Measurements from ENCODE around the gene NELFCD.

The NELFCD gene

DNA sequence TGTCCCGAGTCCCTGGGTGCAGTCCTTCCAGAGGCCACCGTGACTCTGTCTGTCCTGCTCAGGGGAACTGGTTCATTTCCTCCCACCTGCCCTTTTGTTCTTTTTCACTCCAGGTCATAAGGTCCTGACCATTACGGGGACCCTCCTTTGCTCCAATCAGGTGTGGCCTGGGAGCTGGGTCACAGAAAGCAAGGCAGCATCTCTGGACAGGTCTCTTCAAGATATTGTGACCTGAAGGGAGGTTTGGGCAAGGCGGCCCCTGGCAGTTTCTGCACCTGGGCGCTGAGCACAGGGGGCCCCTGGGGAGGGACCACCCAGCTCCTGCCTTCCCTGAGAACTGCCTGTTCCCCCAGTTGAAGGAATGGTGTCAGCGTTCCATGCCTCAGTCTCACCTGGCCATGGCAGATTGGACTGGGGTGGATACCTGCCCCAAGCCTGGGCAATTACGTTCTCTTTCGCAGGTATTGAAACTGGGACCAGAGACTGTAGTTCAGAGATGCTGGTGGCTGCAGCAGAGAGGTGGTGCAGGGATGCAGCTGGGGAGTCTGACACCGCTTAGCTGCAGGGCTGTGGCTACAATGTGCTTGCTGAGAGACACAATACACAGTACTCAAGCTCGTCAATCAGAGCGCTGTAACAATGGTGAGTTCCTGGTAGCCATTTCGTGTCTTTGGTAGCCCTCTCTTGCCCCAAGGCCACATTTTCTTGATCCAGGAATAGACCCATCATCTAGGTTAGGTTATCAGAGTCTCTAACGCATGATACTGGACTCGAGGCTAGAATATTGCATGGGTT lies 15.6 kb upstream of the NELFCD start:
- Histone ChIP-seq H3K36me3 (ENCODE audit: control insufficient read depth, insufficient read depth, low read length) (no peaks in the 10 kb centered on the region), H2AFZ (no peak overlapping the region), H3K4me1 (no peaks in the 10 kb centered on the region), H3K27me3 (ENCODE audit: control insufficient read depth, insufficient read depth, low read length) (no peaks in the 10 kb centered on the region), H3K27ac (no peak overlapping the region), H3K9me3 (ENCODE audit: control insufficient read depth, low read length) (no peaks in the 10 kb centered on the region), H3K79me2 (no peaks in the 10 kb centered on the region), H3K4me2 (ENCODE audit: low read length) (no peak overlapping the region), H3K4me3 (ENCODE audit: low read depth, low read length) (no peak overlapping the region), H3K9ac (no peak overlapping the region)
- TF ChIP-seq, protein P1, sequence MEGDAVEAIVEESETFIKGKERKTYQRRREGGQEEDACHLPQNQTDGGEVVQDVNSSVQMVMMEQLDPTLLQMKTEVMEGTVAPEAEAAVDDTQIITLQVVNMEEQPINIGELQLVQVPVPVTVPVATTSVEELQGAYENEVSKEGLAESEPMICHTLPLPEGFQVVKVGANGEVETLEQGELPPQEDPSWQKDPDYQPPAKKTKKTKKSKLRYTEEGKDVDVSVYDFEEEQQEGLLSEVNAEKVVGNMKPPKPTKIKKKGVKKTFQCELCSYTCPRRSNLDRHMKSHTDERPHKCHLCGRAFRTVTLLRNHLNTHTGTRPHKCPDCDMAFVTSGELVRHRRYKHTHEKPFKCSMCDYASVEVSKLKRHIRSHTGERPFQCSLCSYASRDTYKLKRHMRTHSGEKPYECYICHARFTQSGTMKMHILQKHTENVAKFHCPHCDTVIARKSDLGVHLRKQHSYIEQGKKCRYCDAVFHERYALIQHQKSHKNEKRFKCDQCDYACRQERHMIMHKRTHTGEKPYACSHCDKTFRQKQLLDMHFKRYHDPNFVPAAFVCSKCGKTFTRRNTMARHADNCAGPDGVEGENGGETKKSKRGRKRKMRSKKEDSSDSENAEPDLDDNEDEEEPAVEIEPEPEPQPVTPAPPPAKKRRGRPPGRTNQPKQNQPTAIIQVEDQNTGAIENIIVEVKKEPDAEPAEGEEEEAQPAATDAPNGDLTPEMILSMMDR (IDR thresholded peaks at IDR 0.05): no peak

DNA sequence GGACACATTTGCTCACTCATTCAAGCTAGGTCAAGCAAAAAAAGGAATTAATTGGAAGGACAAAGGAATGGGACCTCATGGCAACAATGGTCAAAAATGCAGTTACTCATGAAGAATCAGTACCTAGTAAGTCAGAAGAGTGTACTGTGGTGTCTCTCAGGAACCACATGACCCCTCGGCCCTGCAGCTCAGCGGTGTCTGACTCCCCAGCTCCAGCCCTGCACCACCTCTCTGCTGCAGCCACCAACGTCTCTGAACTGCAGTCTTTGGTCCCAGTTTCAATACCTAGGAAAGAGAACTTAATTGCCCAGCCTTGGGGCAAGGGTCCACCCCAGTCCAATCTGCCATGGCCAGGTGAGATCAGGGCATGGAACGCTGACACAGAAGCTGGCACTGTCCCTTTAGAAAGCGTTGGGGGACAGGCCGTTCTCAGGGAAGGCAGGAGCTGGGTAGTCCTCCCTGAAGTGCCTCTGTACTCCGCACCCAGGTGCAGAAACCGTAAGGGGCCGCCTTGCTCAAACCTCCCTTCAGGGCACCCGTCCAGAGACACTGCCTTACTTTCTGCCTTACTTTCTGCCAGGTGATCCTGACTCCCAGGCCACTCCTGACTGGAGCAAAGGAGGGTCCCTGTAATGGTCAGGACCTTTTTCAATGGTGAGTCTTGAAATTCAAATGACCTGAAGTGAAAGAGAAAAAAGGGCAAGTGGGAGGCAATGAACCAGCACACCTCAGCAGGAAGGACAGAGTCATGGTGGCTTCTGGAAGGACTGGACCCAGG lies 13.2 kb upstream of the NELFCD start:
- TF ChIP-seq, protein P1 (IDR thresholded peaks at IDR 0.05): no peak
- H3K9me3 ChIP-seq (ENCODE audit: control insufficient read depth, low read length): no peaks in the 10 kb centered on the region
- H3K4me2 ChIP-seq (ENCODE audit: low read length): no peak overlapping the region
- no peak overlapping the region for H3K9ac ChIP-seq
- H3K4me1 ChIP-seq: no peaks in the 10 kb centered on the region
- H2AFZ ChIP-seq: no peak overlapping the region
- H3K79me2 ChIP-seq: no peaks in the 10 kb centered on the region
- H3K27ac ChIP-seq: no peak overlapping the region
- no peak overlapping the region for H3K4me3 ChIP-seq (ENCODE audit: low read depth, low read length)
- H3K36me3 ChIP-seq (ENCODE audit: control insufficient read depth, insufficient read depth, low read length): no peaks in the 10 kb centered on the region
- H3K27me3 ChIP-seq (ENCODE audit: control insufficient read depth, insufficient read depth, low read length): no peaks in the 10 kb centered on the region

DNA sequence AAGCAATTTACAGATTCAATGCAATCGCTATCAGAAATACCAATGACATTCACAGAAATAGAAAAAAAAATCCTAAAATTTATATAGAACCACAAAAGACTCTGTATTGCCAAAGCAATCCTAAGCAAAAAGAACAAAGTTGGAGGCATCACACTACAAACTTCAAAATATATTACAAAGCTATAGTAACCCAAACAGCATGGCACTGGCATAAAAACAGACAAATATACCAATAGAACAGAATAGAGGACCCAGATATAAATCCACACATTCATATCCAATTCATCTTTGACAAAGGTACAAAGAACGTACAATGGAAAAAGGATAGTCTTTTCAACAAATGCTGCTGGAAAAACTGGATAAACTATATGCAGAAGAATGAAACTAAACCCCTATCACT lies 11.6 kb upstream of the NELFCD start:
- Histone ChIP-seq H3K36me3 (ENCODE audit: control insufficient read depth, insufficient read depth, low read length) (no peaks in the 10 kb centered on the region), H3K27me3 (ENCODE audit: control insufficient read depth, insufficient read depth, low read length) (no peaks in the 10 kb centered on the region), H3K27ac (no peak overlapping the region), H3K9ac (no peak overlapping the region), H3K4me2 (ENCODE audit: low read length) (no peak overlapping the region), H3K9me3 (ENCODE audit: control insufficient read depth, low read length) (no peaks in the 10 kb centered on the region), H2AFZ (no peak overlapping the region), H3K79me2 (no peaks in the 10 kb centered on the region), H3K4me3 (ENCODE audit: low read depth, low read length) (no peak overlapping the region), H3K4me1 (no peaks in the 10 kb centered on the region)
- TF ChIP-seq, protein P1 (IDR thresholded peaks at IDR 0.05): no peak

DNA sequence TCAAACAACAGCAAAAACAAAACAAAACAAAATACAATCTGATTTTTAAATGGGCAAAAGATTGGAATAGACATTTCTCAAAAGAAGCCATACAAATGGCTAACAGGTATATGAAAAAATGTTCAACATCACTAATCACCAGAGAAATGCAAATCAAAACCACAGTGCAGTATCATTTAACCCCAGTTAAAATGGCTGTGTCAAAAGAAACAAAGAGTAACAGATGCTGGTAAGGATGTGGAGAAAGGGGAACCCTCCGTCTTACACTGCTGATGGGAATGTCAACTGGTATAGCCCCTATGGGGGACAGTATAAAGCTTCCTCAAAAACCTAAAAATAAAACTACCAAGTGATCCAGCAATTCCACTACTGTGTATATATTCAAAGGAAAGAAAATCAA lies 10.9 kb upstream of the NELFCD start:
- Histone ChIP-seq H3K9me3 (ENCODE audit: control insufficient read depth, low read length) (peaks cover 1% of the 10 kb centered on the region), H3K79me2 (no peaks in the 10 kb centered on the region), H3K27ac (no peak overlapping the region), H3K4me2 (ENCODE audit: low read length) (no peak overlapping the region), H3K36me3 (ENCODE audit: control insufficient read depth, insufficient read depth, low read length) (no peaks in the 10 kb centered on the region), H3K4me3 (ENCODE audit: low read depth, low read length) (no peak overlapping the region), H3K27me3 (ENCODE audit: control insufficient read depth, insufficient read depth, low read length) (no peaks in the 10 kb centered on the region), H3K9ac (no peak overlapping the region), H2AFZ (no peak overlapping the region), H3K4me1 (no peaks in the 10 kb centered on the region)
- TF ChIP-seq, protein P1 (IDR thresholded peaks at IDR 0.05): no peak
